Stimulated activated effector memory CD8-positive, alpha-beta T cell treated with anti-CD3 and anti-CD28 coated beads, Interleukin-12 subunit alpha, Interleukin-12 subunit beta, amount 100 ng/mL, for 72 hours (primary cell): ENCODE results near the gene PTCD2.

Experiments
- ATAC-seq: fragments of 150-1000 bp; cut with Tn5 transposase; 2 replicates; pipeline ENCODE4 v1.10.0; 2021
- DNase-seq, 2 donors: peaks; one replicate each; pipeline ENCODE4 v3.0.0; 2021 to 2022; ENCODE audit warnings: low spot score in 2 of 2
- H3K27ac Mint-ChIP-seq: one replicate; pipeline ENCODE4 v1.8.0; 2022; ENCODE audit warnings: mild to moderate bottlenecking, mixed read lengths
- H3K36me3 Mint-ChIP-seq: one replicate; pipeline ENCODE4 v1.8.0; 2022; ENCODE audit warnings: mild to moderate bottlenecking, mixed read lengths
- H3K4me1 Mint-ChIP-seq: one replicate; pipeline ENCODE4 v1.8.0; 2022; ENCODE audit warnings: mixed read lengths
- H3K4me3 Mint-ChIP-seq: one replicate; pipeline ENCODE4 v1.8.0; 2022; ENCODE audit warnings: mild to moderate bottlenecking, mixed read lengths
- H3K9me3 Mint-ChIP-seq: one replicate; pipeline ENCODE4 v1.8.0; 2022; ENCODE audit warnings: mixed read lengths

Gene PTCD2

GRCh38 chr5:72352616-72353015 lies 32.4 kb downstream of the PTCD2 start:
- no peak for ATAC-seq
- no peak for DNase-seq
- peaks cover 8% of the 10 kb centered on the region for H3K36me3 Mint-ChIP-seq
- H3K4me3 Mint-ChIP-seq: no peak overlapping the region
- no peak overlapping the region for H3K27ac Mint-ChIP-seq
- peaks cover 13% of the 10 kb centered on the region for H3K4me1 Mint-ChIP-seq
- no peaks in the 10 kb centered on the region for H3K9me3 Mint-ChIP-seq

DNA sequence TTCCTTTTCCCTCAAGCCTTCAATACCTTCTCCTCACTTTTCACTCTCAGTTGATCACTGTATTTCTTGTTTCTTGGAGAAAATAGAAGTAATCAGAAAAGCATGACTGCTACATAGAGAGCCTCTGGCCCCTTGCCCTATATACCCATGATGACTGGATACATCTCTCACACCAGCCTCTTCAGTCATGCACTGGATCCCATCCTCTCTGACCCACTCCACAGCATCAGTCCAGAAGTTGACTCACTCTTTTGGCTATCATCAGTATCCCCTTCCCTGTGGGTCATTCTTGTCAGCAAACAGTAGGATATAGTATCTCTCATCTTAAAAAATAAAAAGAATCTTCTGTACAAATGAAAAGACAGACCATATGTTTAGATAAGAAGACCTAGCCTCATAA lies 32.9 kb downstream of the PTCD2 start:
- no peak for DNase-seq
- Mint-ChIP-seq H3K4me3 (no peak overlapping the region), H3K4me1 (peaks cover 11% of the 10 kb centered on the region), H3K9me3 (no peaks in the 10 kb centered on the region), H3K27ac (no peak overlapping the region), H3K36me3 (peaks cover 9% of the 10 kb centered on the region)
- no peak for ATAC-seq

GRCh38 chr5:72355706-72356299 lies 35.6 kb downstream of the PTCD2 start:
- Mint-ChIP-seq H3K9me3 (no peaks in the 10 kb centered on the region), H3K4me1 (no peaks in the 10 kb centered on the region), H3K36me3 (peaks cover 31% of the 10 kb centered on the region), H3K27ac (no peak overlapping the region), H3K4me3 (no peak overlapping the region)
- DNase-seq: no peak
- ATAC-seq: no peak

DNA sequence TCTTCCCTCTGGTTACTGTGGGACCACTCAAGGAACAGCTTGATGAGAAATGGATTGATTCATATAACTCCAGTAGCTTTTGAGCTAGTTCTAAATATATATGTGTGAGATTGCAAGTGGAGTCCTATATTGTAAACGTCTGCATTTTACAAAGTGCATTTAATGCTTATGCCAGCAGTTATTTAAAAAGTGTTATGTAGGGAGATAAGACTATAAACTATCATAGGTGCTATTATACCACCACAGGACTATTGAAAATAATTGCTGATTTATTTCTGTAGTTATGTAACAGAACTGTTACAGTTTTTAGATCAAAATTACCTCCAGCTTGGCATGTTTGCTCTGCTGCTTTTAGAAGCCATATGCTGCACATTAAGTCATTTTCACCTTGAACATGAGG lies 36.2 kb downstream of the PTCD2 start:
- Mint-ChIP-seq H3K9me3 (no peaks in the 10 kb centered on the region), H3K36me3 (peaks cover 31% of the 10 kb centered on the region), H3K4me3 (no peak overlapping the region), H3K27ac (no peak overlapping the region), H3K4me1 (no peaks in the 10 kb centered on the region)
- DNase-seq (no peak), ATAC-seq (no peak)

GRCh38 chr5:72358925-72359324 lies 38.8 kb downstream of the PTCD2 start:
- Mint-ChIP-seq H3K27ac (no peak overlapping the region), H3K4me3 (no peak overlapping the region), H3K36me3 (peaks cover 23% of the 10 kb centered on the region), H3K4me1 (no peaks in the 10 kb centered on the region), H3K9me3 (no peaks in the 10 kb centered on the region)
- ATAC-seq (no peak), DNase-seq (no peak)

DNA sequence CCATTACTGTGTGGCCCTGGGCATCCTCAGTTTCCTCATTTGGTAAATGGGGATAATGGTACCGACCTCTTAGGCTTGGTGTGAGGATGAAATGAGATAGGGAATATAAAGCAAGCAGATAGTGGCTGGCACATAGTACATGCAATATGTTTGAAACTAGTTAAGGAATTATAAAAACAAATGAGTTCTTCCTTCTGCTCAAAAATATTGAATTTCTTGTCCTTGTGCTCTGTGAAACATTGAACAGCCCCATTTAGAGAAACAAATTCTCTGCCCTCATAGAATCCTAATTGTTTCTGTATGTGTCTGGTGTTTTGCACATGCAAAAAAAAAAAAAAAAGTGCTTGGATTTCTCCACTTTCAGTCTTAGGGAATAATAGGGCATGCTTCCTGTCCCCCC lies 39.7 kb downstream of the PTCD2 start:
- Mint-ChIP-seq H3K4me1 (no peaks in the 10 kb centered on the region), H3K4me3 (no peak overlapping the region), H3K36me3 (peaks cover 23% of the 10 kb centered on the region), H3K27ac (no peak overlapping the region), H3K9me3 (no peaks in the 10 kb centered on the region)
- ATAC-seq (no peak), DNase-seq (no peak)

GRCh38 chr5:72363166-72363802 lies 43.1 kb downstream of the PTCD2 start:
- H3K4me3 Mint-ChIP-seq: no peak overlapping the region
- no peak for DNase-seq
- H3K4me1 Mint-ChIP-seq: no peaks in the 10 kb centered on the region
- peaks cover 20% of the 10 kb centered on the region for H3K36me3 Mint-ChIP-seq
- no peak for ATAC-seq
- no peak overlapping the region for H3K27ac Mint-ChIP-seq
- no peaks in the 10 kb centered on the region for H3K9me3 Mint-ChIP-seq

DNA sequence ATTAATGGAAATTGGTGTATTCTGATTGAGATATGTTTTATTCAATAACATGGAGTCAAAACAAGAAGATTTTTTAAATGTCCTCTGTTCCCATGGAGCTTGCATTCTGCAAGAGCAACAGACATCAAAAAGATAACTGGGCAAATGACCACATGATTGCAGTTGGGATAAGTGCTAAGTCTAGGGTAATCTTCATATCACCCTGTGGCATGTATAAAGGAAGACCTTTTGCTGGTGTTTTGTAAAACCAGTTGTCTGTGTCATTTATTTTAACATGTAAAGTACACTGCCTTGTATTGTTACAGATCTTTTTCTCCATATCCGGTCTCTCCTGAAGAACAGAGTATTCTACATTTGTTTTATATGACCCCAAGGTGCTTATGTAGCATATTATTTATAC lies 44.0 kb downstream of the PTCD2 start:
- ATAC-seq (no peak), DNase-seq (no peak)
- H3K4me3 Mint-ChIP-seq: no peak overlapping the region
- no peak overlapping the region for H3K27ac Mint-ChIP-seq
- H3K9me3 Mint-ChIP-seq: no peaks in the 10 kb centered on the region
- H3K4me1 Mint-ChIP-seq: no peaks in the 10 kb centered on the region
- peaks cover 14% of the 10 kb centered on the region for H3K36me3 Mint-ChIP-seq

DNA sequence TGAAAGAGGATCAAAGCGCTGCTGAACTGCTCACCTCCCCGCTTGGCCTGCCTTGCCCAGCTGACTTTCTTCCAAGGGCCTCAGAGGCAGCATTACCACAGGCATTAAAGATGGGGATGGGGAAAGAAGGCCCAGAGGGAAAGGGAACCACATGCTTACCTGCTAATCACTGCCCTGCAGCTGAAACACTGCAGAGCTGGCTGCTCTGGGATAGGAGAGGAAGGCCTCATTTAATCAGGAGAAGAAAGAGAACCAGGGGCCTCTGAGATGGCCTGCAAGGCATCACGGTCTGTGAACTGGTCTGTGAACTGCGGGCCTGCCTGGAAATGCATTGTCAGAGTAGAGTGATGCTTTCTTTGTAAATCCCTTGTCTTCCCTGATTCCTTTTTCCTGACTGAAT lies 44.8 kb downstream of the PTCD2 start:
- Mint-ChIP-seq H3K36me3 (peaks cover 6% of the 10 kb centered on the region), H3K4me1 (no peaks in the 10 kb centered on the region), H3K9me3 (no peaks in the 10 kb centered on the region), H3K4me3 (no peak overlapping the region), H3K27ac (peak overlapping the region; percentile 13)
- no peak for ATAC-seq
- DNase-seq: no peak

GRCh38 chr5:72366324-72366976 lies 46.3 kb downstream of the PTCD2 start:
- Mint-ChIP-seq H3K36me3 (no peaks in the 10 kb centered on the region), H3K27ac (no peak overlapping the region), H3K9me3 (no peaks in the 10 kb centered on the region), H3K4me3 (no peak overlapping the region), H3K4me1 (no peaks in the 10 kb centered on the region)
- peak; percentile 36 for ATAC-seq
- DNase-seq: peak in 1 of 2 donors; percentile 51

DNA sequence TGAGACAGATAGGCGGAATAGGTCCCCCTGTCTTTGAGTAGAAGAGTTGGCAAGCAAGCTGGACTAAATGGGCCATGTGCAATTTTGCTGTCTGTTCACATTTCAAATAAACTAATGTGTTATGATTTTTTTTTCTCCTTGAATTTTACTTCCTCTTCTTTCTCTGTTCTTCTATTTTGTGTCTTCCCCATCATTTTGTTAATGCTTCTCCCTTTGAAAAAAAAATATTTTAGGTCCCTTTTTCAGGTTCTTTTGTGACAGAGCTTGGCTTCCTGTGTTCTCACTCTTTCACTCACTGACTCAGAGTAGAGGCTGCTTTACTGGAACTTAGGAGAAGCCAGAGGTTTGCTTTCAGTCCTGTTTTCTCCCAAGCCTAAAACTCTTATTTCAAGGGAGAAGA lies 48.1 kb downstream of the PTCD2 start:
- Mint-ChIP-seq H3K27ac (no peak overlapping the region), H3K4me3 (no peak overlapping the region), H3K4me1 (no peaks in the 10 kb centered on the region), H3K9me3 (no peaks in the 10 kb centered on the region), H3K36me3 (no peaks in the 10 kb centered on the region)
- DNase-seq (no peak), ATAC-seq (no peak)

- DNase-seq (no peak), ATAC-seq (no peak)
- no peak overlapping the region for H3K27ac Mint-ChIP-seq
- no peaks in the 10 kb centered on the region for H3K36me3 Mint-ChIP-seq
- no peaks in the 10 kb centered on the region for H3K9me3 Mint-ChIP-seq
- no peaks in the 10 kb centered on the region for H3K4me1 Mint-ChIP-seq
- H3K4me3 Mint-ChIP-seq: no peak overlapping the region
Measured at GRCh38 chr5:72369301-72369700, 49.1 kb downstream of the PTCD2 start.

- Mint-ChIP-seq H3K9me3 (no peaks in the 10 kb centered on the region), H3K27ac (no peak overlapping the region), H3K4me1 (no peaks in the 10 kb centered on the region), H3K36me3 (no peaks in the 10 kb centered on the region), H3K4me3 (no peak overlapping the region)
- no peak for ATAC-seq
- no peak for DNase-seq
Measured at GRCh38 chr5:72369711-72370110, 49.5 kb downstream of the PTCD2 start.

DNA sequence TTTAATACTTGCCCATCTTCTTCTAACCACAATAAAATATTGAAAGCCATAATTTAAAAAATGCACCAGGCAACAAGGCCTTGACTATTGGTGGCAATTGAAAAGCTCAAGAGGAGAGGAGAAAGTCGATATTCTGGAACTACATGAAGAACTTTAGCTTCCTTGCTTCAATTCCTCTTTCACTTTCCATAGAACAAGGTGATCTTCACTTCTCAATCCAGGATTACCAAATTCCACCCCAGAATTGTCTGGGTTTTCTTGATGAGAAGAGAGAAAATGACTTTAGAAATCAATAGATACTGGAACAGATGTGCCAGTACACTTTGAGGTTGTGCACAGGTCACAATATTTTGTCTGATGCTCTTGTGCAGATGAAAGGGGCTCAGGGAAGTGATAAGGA lies 52.2 kb downstream of the PTCD2 start:
- ATAC-seq (no peak), DNase-seq (no peak)
- no peaks in the 10 kb centered on the region for H3K36me3 Mint-ChIP-seq
- no peak overlapping the region for H3K4me3 Mint-ChIP-seq
- H3K27ac Mint-ChIP-seq: no peak overlapping the region
- H3K4me1 Mint-ChIP-seq: no peaks in the 10 kb centered on the region
- H3K9me3 Mint-ChIP-seq: no peaks in the 10 kb centered on the region

DNA sequence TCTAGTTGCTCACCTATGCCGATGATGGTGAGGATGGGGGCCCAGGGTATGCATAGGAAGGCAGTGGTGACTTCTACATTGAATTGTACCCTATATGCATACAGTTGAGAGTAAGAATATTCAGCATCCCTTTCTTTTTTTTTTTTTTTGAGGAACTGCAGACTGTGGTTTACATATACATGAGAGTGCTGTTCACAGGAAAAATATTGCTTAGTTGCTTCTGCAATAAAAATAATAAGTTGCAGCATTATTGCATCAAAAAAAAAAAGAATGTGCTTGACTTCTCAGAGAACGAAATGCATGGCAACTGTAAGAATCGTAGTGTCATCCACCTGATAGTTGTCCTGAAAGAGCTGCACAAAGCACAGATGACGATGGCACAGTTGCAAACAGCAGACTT lies 52.8 kb downstream of the PTCD2 start:
- Mint-ChIP-seq H3K9me3 (no peaks in the 10 kb centered on the region), H3K27ac (no peak overlapping the region), H3K36me3 (no peaks in the 10 kb centered on the region), H3K4me1 (no peaks in the 10 kb centered on the region), H3K4me3 (no peak overlapping the region)
- no peak for DNase-seq
- no peak for ATAC-seq

GRCh38 chr5:72374844-72375243 lies 54.7 kb downstream of the PTCD2 start:
- no peak overlapping the region for H3K27ac Mint-ChIP-seq
- no peak overlapping the region for H3K4me3 Mint-ChIP-seq
- no peak for DNase-seq
- H3K9me3 Mint-ChIP-seq: no peaks in the 10 kb centered on the region
- no peaks in the 10 kb centered on the region for H3K36me3 Mint-ChIP-seq
- ATAC-seq: no peak
- H3K4me1 Mint-ChIP-seq: no peaks in the 10 kb centered on the region
